ENCODE results near the gene C11orf68.

DNA sequence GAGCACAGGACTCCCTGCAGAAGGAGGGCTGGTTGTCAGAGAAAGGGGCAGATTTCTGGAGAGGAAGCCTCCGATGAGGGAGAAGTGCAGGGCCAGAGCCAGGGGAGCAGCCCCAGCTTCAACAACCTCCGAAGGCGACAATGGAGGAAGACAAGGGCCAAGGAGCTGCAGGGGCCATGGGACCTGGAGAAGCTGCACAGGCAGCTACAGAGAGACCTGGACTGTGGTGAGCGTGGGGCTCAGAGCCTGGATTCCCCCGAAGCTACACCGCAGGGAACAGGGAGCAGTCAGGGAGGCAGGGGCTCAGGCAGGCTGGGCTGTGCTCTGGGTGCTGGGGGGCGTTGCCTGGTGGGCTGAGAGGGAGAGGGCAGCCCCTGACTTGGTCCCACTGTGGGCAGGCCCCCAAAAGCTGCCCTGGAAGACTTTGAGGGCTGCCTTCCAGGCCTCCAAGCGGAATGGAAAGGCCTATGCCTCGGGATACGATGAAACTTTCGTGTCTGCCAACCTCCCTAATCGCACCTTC lies 28.8 kb upstream of the C11orf68 start:
- TF ChIP-seq, protein P1, sequence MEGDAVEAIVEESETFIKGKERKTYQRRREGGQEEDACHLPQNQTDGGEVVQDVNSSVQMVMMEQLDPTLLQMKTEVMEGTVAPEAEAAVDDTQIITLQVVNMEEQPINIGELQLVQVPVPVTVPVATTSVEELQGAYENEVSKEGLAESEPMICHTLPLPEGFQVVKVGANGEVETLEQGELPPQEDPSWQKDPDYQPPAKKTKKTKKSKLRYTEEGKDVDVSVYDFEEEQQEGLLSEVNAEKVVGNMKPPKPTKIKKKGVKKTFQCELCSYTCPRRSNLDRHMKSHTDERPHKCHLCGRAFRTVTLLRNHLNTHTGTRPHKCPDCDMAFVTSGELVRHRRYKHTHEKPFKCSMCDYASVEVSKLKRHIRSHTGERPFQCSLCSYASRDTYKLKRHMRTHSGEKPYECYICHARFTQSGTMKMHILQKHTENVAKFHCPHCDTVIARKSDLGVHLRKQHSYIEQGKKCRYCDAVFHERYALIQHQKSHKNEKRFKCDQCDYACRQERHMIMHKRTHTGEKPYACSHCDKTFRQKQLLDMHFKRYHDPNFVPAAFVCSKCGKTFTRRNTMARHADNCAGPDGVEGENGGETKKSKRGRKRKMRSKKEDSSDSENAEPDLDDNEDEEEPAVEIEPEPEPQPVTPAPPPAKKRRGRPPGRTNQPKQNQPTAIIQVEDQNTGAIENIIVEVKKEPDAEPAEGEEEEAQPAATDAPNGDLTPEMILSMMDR (IDR thresholded peaks at IDR 0.05): no peak
- no peak for TF ChIP-seq POLR2A (IDR thresholded peaks at IDR 0.05)
